ENCODE data around the gene TNNC2. TPM values are rescaled to one million over a fixed set of nuclear protein-coding genes. Genes with fewer than 3 reads are reported as not detected.

The TNNC2 gene
- total and polyA plus RNA-seq, 9 of the 15 experiments (the other 6 are each of a cell fraction or from before 2014, with no cell fraction given): not detected

- peak; percentile 65 for TF ChIP-seq POLR2G (IDR thresholded peaks at IDR 0.05; ENCODE audit: low read depth, low read length)
- TF ChIP-seq CTCFL (IDR thresholded peaks at IDR 0.05; ENCODE audit: borderline replicate concordance, insufficient read depth, low read depth, low read length, poor library complexity, severe bottlenecking): no peak
- no peak for TF ChIP-seq ZBTB17 (CRISPR knock-in tag; IDR thresholded peaks at IDR 0.05)
- TF ChIP-seq KDM5B (IDR thresholded peaks at IDR 0.05; ENCODE audit: insufficient replicate concordance, low read depth, low read length): peak; percentile 25
- 0 out of 2 replicates have a peak, but pooled peaks have one; percentile 32 for TF ChIP-seq RBFOX2 (IDR thresholded peaks at IDR 0.05; ENCODE audit: low read depth, low read length)
- no peak for TF ChIP-seq ZBED1 (IDR thresholded peaks at IDR 0.05)
- TF ChIP-seq REST (IDR thresholded peaks at IDR 0.05; ENCODE audit: borderline replicate concordance): no peak
- TF ChIP-seq REST (CRISPR knock-in tag; IDR thresholded peaks at IDR 0.05; ENCODE audit: low read depth): peak; percentile 60
- peak in 1 of 3 experiments; percentile 0 for TF ChIP-seq YY1 (IDR thresholded peaks at IDR 0.05; ENCODE audit: borderline replicate concordance in 1 of 3, control insufficient read depth in 1 of 3, extremely low read depth in 1 of 3, insufficient read depth in 3 of 3, insufficient read length in 1 of 3, insufficient replicate concordance in 2 of 3, low read depth in 1 of 3, low read length in 2 of 3)
- 0 out of 2 replicates have a peak, but pooled peaks have one; percentile 24 for TF ChIP-seq ZNF311 (CRISPR knock-in tag; IDR thresholded peaks at IDR 0.05)
Observed at GRCh38 chr20:45833883-45834796, 7.0 kb upstream of the TNNC2 start (continued).

All from K562 (cell line).